HG02642 (cell line): ENCODE data around the gene HMCN2.
"Not testable (repeated sequence)": the region's sequence is repeated elsewhere in the genome, so short reads cannot be mapped to it uniquely, and the experiment has no call there.

Experiments used
- ATAC-seq: cut with Tn5 transposase; IDR thresholded peaks from one replicate; pipeline ENCODE4 v1.9.1; 2021; ENCODE audit warnings: mild to moderate bottlenecking; ENCODE audit not compliant: unreplicated experiment, poor library complexity

HMCN2 gene

DNA sequence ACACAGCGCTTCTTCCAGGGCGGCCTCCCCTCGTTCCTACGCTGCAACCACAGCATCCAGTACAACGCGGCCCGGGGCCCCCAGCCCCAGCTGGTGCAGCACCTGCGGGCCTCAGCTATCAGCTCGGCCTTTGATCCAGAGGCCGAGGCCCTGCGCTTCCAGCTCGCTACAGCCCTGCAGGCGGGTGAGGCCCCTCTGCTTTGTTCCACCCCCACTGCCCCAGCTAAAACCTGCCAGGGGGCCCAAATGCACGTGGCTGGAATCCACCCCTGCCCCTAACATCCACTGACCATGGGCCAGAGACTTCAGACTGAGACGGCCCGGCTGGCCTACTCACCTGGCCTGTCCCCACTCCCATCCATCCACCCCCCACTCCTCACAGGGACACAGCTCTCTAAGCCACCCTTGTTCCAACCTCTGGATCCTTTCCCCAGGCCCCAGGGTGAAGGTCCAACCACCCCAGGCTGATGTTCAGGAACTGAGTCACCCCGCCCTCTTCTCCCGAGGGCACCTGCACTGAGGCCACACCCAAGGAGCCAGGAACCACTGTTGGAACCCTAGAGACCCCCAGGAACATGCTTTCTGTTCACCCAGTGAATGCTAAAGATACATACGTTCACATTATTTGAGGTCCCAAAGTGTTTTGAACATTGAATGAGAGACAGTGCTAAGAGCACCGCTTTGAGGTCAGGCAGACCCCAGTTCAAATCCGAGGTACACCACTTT is 160.3 kb downstream of the HMCN2 start:
- ATAC-seq, result no peak

DNA sequence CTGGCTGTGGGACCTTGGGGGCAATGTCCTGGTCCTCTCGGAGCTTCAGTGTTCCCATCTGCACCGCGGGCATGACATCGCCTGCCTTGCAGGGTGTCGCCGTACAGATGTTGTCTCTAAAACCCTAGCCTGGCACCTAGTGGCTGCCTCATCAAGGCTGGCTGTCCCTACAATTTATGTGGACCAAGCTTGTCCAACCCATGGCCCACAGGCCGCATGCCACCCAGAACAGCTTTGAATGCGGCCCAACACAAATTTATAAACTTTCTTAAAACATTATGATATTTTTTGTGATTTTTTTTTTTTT is 160.9 kb downstream of the HMCN2 start:
- ATAC-seq, result no peak

DNA sequence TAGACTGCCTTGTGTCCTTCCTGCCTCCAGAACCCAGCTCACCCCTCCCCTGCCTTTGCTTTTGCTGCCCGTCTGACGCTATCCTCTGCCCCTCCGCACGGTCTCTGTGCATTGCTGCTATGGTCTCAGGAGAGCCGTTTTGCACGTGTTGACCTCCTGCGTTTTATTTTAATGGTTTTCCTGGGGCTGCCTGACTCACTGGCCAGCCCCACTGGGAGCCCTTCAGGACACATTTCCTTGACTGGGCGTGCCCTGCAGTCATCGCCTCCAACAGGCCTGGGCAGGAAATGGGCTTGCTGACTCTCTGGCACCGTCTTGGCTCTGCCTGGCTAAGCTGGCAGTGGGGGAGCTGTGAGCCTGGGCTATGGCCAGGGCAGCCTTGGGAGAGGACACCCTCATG is 161.3 kb downstream of the HMCN2 start:
- ATAC-seq, result no peak

DNA sequence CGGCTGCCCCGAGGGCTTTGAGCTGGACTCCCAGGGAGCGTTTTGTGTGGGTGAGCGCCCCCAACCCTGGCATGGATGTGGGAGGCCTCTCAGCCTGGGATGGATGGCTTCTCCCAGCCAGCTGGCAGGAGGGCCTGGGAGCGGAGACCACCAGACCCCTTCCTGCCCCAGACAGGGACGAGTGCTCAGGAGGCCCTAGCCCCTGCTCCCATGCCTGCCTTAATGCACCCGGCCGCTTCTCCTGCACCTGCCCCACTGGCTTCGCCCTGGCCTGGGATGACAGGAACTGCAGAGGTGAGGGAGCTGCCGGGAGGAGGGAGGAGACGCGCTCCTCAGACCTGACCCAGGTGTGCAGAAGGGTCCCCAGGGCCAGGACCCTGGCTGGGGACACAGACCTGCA is 161.8 kb downstream of the HMCN2 start:
- no peak for ATAC-seq

DNA sequence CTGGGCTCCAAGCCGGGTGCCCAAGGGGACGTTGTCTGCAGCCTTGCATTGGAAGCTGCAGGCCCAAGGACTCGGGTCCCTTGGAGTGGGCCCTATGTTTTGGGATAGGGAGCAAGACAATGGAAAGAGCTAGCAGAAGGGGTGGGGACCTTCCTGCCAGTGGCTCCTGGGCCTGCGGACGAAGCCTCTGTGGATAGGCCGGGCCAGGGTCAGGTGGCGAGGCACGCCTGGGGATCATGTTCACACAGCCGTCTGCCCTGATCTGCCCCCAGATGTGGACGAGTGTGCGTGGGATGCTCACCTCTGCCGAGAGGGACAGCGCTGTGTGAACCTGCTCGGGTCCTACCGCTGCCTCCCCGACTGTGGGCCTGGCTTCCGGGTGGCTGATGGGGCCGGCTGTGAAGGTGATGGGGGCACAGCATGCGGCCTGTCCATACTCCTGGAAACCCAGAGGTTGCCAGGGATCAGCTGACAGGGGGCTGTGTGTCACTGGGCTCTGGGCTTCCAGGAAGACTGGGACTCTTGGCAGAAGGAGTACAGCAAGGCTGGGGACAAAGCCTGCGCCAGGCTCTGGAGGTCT is 162.6 kb downstream of the HMCN2 start:
- ATAC-seq, result no peak

DNA sequence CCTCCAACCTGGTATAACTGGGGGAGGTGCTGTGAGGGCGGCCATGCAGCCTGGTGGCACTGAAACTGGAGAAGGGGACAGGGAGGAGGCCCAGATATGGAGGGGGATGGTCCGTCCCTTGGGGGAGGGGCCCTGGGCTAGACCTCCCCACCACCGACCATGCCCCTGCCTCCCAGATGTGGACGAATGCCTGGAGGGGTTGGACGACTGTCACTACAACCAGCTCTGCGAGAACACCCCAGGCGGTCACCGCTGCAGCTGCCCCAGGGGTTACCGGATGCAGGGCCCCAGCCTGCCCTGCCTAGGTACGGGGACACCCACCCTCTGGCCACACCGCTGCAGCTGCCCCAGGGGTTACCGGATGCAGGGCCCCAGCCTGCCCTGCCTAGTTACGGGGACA is 163.8 kb downstream of the HMCN2 start:
- no peak for ATAC-seq

DNA sequence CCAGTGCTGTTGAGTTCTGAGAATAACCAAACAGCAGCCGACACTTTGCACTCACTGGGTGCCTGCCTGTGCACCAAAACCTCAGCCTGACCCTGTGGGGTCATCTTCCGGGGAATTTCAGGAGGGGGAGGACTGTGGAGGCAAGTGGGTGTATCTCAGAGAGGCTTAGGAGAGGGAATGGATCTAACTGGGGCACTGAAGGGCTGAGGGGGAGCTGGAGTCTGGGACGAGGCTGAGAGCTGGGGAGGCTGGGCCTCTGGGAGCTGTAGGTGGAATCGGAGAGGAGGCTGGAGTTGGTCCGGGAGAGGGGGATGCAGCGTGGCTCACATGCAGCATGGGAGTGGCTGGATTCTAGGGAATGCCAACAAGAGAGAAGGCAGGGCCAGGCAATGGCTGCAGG is 164.3 kb downstream of the HMCN2 start:
- no peak for ATAC-seq

DNA sequence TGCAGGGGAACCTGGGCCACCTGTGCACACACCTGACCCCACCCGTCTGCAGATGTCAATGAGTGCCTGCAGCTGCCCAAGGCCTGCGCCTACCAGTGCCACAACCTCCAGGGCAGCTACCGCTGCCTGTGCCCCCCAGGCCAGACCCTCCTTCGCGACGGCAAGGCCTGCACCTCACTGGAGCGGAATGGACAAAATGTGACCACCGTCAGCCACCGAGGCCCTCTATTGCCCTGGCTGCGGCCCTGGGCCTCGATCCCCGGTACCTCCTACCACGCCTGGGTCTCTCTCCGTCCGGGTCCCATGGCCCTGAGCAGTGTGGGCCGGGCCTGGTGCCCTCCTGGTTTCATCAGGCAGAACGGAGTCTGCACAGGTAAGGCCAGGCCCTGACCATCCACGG is 164.7 kb downstream of the HMCN2 start:
- no peak for ATAC-seq

DNA sequence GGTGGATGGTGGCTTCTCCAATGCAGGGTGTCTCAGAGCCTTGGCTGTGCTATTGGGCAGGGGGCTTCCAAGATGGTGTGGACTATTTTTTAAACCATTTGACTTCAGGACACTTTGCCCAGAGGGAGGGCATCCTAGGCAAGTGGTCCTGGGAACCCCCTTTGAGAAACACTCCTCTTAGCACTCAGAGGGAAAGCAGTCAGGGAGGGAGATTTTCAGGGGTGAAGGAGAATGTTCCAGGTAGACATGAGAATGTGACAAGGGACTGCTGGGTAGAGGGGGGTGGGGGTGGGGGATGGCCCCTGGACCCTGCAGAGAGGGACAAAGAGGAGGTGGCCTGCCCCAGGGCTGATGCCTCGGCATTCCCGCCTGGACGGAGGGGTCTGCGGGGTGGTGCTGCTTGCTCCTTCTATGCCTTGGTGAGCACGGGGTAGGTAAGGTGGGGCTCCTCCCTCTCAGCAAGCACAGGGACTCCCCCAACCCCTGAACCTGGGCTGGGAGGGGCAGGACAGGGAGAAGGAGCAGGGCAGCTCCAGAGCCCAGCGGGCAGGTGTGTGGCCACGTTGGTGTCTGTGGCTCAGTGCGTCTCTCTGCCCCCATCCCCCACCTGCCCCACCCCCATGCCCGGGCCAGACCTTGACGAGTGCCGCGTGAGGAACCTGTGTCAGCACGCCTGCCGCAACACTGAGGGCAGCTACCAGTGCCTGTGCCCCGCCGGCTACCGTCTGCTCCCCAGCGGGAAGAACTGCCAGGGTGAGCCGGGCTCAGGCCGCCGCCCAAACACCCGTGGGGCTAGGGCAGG is 165.4 kb downstream of the HMCN2 start:
- no peak for ATAC-seq

DNA sequence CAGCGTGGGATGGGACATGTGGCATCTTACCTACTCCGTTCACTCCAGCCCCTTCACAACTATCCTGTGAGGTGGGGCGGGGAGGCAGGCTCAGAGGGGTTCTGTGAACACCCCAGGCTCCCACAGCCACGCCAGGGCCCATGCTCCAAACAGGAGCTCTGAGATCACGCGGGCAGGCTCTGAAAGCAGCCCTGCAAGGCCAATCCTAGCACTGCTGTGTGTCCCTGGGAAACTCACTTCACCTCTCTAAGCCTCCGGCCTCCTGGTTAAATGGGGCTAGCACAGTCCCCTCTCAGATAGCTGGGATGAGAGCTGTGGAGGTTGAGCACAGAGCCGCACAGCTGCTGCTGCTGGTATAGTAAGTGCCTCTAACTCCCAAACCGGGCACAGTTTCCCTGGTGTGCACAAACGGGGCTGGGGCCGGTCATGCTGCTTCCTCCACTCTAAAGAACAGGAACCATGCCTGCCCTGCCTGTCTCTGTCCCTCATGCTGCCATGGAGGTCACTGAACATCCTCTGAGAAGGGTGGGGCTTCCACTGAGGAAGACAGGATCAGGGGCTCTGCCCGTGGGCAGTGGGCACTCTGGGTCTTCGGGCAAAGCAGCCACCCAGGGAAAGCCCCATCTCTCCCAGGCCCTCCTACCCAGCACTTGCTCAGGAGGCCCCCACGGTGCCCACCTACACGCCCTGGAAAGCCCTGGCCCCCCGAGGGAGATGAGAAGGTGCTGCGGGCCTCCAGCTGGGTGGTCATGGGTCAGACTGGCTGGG is 166.2 kb downstream of the HMCN2 start:
- no peak for ATAC-seq

DNA sequence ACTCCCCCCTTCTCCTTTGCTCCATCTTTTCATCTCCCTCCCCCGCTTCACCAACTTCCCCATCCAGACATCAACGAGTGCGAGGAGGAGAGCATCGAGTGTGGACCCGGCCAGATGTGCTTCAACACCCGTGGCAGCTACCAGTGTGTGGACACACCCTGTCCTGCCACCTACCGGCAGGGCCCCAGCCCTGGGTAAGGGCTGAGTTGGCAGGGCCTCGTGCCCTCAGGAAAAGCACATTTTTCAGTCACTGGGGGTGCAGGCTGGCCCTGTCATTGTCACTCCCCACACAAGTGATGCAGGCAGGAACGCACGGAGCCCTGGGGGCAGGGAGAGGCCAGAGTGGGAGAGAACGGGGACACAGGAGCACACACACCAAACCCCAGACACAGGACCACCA is 166.8 kb downstream of the HMCN2 start:
- ATAC-seq, result no peak

DNA sequence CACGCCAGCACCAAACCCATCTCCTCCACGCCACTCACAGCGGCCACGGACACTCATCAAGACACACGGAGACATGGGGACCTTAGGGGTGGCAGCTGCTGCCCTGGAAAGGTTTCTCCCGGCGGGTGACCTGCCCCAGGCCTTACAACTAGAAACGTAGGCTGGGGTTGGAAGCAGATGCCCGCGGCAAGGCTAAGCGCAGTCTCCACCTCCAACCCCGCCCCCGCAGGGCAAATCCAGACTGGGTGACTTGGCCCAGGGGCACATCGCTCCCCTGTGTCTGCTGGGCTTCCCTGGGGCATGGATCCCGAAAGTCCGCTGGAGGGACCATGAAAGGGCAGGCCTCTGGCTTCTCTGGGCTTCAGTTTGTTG is 167.2 kb downstream of the HMCN2 start:
- no peak for ATAC-seq

DNA sequence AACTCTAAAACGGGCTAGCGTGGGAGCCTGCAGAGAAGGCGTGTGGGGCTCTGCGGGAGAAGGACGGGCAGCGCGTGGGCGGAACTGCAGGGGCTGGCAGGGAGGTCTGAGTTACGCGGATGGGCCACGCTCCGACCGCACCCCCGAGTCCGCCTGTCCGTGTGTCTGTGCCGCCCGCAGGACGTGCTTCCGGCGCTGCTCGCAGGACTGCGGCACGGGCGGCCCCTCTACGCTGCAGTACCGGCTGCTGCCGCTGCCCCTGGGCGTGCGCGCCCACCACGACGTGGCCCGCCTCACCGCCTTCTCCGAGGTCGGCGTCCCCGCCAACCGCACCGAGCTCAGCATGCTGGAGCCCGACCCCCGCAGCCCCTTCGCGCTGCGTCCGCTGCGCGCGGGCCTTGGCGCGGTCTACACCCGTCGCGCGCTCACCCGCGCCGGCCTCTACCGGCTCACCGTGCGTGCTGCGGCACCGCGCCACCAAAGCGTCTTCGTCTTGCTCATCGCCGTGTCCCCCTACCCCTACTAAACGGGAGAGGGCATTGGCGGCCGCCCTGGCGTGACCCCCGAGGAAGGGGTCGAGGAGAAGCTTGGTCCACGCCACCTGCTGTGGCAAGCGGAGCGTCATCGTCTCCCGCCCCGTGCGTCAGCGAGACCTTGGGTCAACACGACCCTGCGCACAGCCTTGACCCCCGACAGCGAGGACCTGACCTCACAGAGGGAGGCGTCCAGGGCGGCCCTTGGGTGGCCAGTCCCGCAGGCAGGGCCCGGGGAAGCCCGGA is 167.8 kb downstream of the HMCN2 start:
- ATAC-seq, result no peak

DNA sequence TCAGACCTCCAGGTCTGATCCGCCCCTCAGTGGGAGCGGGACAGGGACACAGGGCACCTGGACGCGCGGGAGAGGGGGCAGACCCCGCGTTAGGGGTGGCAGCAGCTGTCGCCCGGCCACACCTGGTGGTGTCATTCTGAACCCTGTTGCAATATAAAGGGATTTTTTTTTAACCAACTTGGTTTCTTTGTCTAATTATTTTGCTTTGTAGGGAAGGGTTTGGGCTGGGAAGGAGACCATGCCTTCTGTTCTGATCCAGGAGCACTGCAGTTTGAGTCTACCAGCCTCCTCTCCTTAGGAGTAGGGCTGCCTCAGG is 168.3 kb downstream of the HMCN2 start:
- no peak for ATAC-seq

DNA sequence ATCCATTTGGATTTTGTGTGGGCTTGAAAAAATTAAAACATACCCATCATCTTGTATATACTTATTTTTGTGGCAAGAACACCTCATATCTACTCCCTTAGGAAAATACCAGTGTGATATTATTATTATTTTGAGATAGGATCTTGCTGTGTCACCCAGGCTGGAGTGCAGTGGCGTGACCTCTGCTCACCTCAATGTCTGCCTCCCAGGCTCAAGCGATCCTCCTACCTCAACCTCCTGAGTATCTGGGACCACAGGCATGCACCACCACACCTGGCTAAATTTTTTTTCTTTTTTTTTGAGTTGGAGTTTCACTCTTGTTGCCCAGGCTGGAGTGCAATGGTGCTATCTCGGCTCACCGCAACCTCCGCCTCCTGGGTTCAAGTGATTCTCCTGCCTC is 169.1 kb downstream of the HMCN2 start:
- not testable (repeated sequence) for ATAC-seq

DNA sequence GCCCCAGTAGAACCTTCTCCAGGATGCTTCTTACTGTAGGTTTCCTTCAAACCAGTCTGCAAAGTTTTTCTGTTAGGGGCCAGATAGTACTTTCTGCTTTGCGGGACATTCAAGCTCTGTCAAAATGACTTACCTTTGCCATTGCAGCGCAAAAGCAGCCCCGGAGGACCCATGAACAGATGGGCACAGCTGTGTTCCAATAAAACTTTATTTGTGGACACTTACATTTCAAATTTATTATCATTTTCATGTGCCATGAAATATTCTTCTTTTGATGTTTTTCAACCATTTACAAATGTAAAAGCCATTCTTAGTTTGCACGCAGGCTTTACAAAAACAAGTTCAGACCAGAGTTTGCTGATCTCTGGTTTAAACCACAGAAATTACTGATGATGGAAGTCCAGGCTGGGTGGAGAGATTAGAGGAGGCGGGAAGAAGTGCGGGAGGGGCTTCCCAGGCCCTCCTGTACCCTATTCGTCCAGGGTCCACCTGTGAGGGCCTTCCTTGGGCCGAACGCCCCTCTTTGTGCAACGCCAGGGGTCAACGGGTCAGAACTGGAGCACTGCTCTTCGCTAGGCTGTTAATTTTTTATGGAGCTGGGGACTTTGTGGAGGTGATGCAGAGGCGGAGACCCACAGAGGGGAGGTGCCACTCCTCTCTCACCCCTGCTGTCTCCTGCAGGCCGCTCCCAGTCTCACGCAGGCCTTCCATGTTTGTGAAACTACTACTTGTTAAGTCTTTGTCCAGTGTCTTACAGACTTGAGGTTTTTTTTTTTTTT is 171.6 kb downstream of the HMCN2 start:
- ATAC-seq, result no peak

DNA sequence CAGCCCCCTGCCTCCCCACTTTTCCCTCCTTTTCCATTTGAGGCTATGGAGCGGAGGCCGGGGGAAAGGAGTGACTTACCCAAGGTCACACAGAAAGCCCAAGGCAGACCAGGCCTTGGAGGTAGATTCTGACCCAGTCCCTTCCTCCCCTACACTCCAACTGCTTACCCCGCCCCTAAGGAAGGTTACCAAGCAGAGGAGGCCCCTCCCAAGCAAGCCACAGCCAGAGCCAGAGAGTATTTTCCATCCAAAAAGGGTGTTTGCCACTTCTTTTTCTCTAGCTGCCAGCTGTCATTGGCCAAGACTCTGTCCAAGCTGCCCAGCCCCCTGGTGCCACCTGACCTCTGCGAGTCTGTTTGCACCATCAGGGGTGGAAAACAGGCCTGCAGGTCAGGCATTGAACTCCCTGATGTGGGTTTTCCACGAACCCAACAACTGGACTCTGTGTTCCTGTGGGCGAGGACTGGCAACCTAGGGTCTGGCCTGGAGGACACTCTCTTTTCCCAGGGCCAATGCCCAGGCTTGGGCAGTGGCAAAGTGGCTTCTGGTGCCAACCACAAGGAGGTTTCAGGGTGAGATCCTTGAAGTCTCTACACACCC is 172.9 kb downstream of the HMCN2 start:
- ATAC-seq, result no peak

DNA sequence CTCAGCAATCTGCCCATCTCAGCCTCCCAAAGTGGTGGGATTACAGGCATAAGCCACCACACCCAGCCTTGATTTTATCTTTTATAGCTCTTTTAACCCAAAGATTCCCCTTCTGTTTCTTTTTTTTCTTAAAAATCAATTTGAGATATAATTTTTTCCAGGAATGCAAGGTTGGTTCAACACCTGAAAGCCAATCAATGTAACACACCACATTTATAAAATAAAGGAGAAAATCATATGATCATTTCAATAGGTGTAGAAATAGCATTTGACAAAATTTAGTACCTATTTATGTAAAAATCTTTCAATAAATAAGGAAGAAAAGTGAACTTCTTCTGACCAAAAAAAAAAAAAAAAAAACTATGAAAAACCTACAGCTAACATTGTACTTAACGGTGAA is 175.5 kb downstream of the HMCN2 start:
- no peak for ATAC-seq

DNA sequence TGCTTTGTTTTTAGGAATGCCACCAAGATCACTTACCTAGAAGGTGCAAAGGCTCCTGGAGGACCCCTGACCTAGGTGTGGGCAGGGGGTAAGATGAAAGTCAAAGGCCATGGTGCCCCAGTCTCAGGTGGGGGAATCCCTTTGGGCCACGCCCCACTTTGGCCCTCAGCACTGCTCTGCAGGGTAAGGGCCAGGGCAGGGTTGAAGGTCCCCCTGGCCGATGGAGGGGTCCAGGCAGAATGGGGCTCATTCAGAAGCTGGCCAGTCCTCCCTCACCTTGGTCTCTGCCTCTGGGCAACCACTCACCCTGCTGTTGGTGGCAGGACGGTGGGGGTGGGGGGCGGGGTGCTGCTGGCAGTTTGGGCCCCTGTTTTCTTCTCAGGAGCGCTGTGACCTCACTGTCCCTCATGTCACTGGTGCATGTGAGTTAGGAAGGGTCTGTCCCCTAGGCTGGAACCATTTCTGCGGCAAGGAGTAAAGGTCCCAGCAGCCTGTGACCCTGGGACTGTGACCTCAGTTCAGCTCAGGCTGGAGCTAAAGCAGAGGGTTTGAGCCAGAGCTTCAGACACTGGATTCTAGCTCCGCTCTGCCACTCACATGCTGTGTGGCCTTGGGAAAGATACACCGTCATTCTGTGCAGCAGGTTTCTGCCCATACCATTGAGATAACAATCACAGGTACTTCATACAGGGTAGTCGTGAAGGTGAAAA is 177.3 kb downstream of the HMCN2 start:
- no peak for ATAC-seq
